H1 (cell line): Measurements from ENCODE around the gene KCNMA1. TPM values are rescaled to one million over a fixed set of nuclear protein-coding genes. Genes with fewer than 3 reads are reported as not detected.

Experiments
- CTCF ChIA-PET: fragments of 300-600 bp; sonication (Branson Sonifier 250); formaldehyde crosslinking; loops from one replicate; lab custom pipeline; 2021; ENCODE audit not compliant: partially characterized antibody; lab: Charles Lee
- POLR2A ChIA-PET: fragments of 300-600 bp; sonication (Branson Sonifier 250); formaldehyde crosslinking; loops from one replicate; lab custom pipeline; 2021; ENCODE audit warnings: inconsistent platforms; ENCODE audit not compliant: partially characterized antibody; lab: Charles Lee
- DNase-seq, 2 experiments: peaks; one replicate each; pipeline versions ENCODE4 v3.0.0 to v3.0.0-alpha.2; 2010 to 2022; ENCODE audit warnings: low spot score in 2 of 2, low read depth in 1 of 2, mixed read lengths in 1 of 2
- FAIRE-seq: peaks from 2 replicates; lab custom pipeline; 2011; peaks lifted over from hg19 to GRCh38; lab: Jason Lieb, UNC
- H2AFZ ChIP-seq: 2 replicates; pipeline ENCODE4 v1.8.1; 2012; ENCODE audit warnings: low read length, inconsistent platforms
- H2AK5ac ChIP-seq: 2 replicates; pipeline ENCODE4 v1.6.1; 2013; ENCODE audit warnings: low read depth, low read length
- H2BK120ac ChIP-seq: replicated peaks from 2 replicates; pipeline ENCODE3; 2013; ENCODE audit warnings: low read depth, low read length, inconsistent platforms
- H2BK12ac ChIP-seq: 2 replicates; pipeline ENCODE4 v1.6.1; 2013; ENCODE audit warnings: low read depth, low read length
- H2BK15ac ChIP-seq: 2 replicates; pipeline ENCODE4 v1.6.1; 2013; ENCODE audit warnings: low read length
- H2BK20ac ChIP-seq: 2 replicates; pipeline ENCODE4 v1.6.1; 2013; ENCODE audit warnings: low read length
- H2BK5ac ChIP-seq: 2 replicates; pipeline ENCODE4 v1.6.1; 2013; ENCODE audit warnings: low read depth, low read length
- H3K14ac ChIP-seq: 2 replicates; pipeline ENCODE4 v1.6.1; 2013; ENCODE audit warnings: inconsistent platforms; ENCODE audit not compliant: insufficient read length
- H3K18ac ChIP-seq: 2 replicates; pipeline ENCODE4 v1.6.1; 2013; ENCODE audit warnings: low read length; ENCODE audit errors: extremely low read depth
- H3K23ac ChIP-seq: 2 replicates; pipeline ENCODE4 v1.6.1; 2013; ENCODE audit warnings: inconsistent platforms; ENCODE audit not compliant: insufficient read length
- H3K23me2 ChIP-seq: 2 replicates; pipeline ENCODE4 v1.6.1; 2013; ENCODE audit warnings: low read depth, low read length
- H3K27ac ChIP-seq: 2 replicates; pipeline ENCODE4 v1.6.1; 2011; ENCODE audit warnings: low read depth, low read length, inconsistent platforms
- H3K27me3 ChIP-seq, 4 experiments: replicated peaks in 1 of 4; 1 replicate in 1 of 4; 2 replicates in 3 of 4; pipeline versions ENCODE4 v1.6.1 to v1.8.1; 2011 to 2013; ENCODE audit warnings: low read length in 3 of 4, mild to moderate bottlenecking in 3 of 4, inconsistent platforms in 2 of 4, mixed read lengths in 2 of 4, moderate library complexity in 1 of 4; ENCODE audit not compliant: control insufficient read depth in 3 of 4, insufficient read depth in 3 of 4; ENCODE audit errors: extremely low read depth in 1 of 4
- H3K36me3 ChIP-seq, 4 experiments: 2 replicates each; pipeline versions ENCODE4 v1.6.1 to v1.8.1; 2011 to 2013; ENCODE audit warnings: mild to moderate bottlenecking in 4 of 4, low read length in 3 of 4, moderate library complexity in 2 of 4, control low read depth in 1 of 4, inconsistent platforms in 1 of 4; ENCODE audit not compliant: insufficient read depth in 4 of 4, control insufficient read depth in 2 of 4
- H3K4ac ChIP-seq: replicated peaks from 2 replicates; pipeline ENCODE3; 2013; ENCODE audit warnings: low read length, low read depth, mixed read lengths, inconsistent platforms; ENCODE audit not compliant: insufficient read length
- H3K4me1 ChIP-seq, 4 experiments: replicated peaks in 1 of 4; 1 replicate in 1 of 4; 2 replicates in 3 of 4; pipeline versions ENCODE4 v1.6.1 to v1.8.1; 2011 to 2013; ENCODE audit warnings: low read length in 3 of 4, inconsistent platforms in 2 of 4, mixed read lengths in 1 of 4; ENCODE audit not compliant: insufficient read depth in 4 of 4, control insufficient read depth in 3 of 4
- H3K4me2 ChIP-seq, 2 experiments: 2 replicates each; pipeline versions ENCODE4 v1.6.1 to v1.8.1; 2011 to 2013; ENCODE audit warnings: low read depth in 2 of 2, low read length in 2 of 2, control low read depth in 1 of 2, inconsistent platforms in 1 of 2, mild to moderate bottlenecking in 1 of 2; ENCODE audit not compliant: insufficient read depth in 1 of 2
- H3K4me3 ChIP-seq, 4 experiments: fragments of 200-600, 300-600 bp in 1 of 4; sonication (generic), shearing (Covaris generic), sonication (Bioruptor Twin) in 1 of 4; 2 replicates each; pipeline versions ENCODE4 v1.5.1 to v1.8.1; 2011 to 2016; ENCODE audit warnings: low read length in 4 of 4, low read depth in 3 of 4, control low read depth in 2 of 4, inconsistent platforms in 2 of 4, mild to moderate bottlenecking in 2 of 4, mixed read lengths in 1 of 4, moderate library complexity in 1 of 4; ENCODE audit not compliant: insufficient read depth in 2 of 4; ENCODE audit errors: extremely low read depth in 1 of 4
- H3K56ac ChIP-seq: replicated peaks from 2 replicates; pipeline ENCODE3; 2013; ENCODE audit warnings: low read depth, mild to moderate bottlenecking, mixed read lengths, low read length, inconsistent platforms; ENCODE audit not compliant: insufficient read length
- H3K79me1 ChIP-seq: 2 replicates; pipeline ENCODE4 v1.6.1; 2013; ENCODE audit warnings: low read depth, low read length, control low read depth
- H3K79me2 ChIP-seq, 2 experiments: 2 replicates each; pipeline versions ENCODE4 v1.6.1 to v1.8.1; 2012 to 2013; ENCODE audit warnings: low read length in 2 of 2, mild to moderate bottlenecking in 2 of 2, inconsistent platforms in 1 of 2; ENCODE audit not compliant: insufficient read depth in 2 of 2, control insufficient read depth in 1 of 2
- H3K9ac ChIP-seq, 4 experiments: replicated peaks in 1 of 4; 1 replicate in 1 of 4; 2 replicates in 3 of 4; pipeline versions ENCODE4 v1.6.1 to v1.8.1; 2011 to 2013; ENCODE audit warnings: low read depth in 3 of 4, low read length in 3 of 4, control low read depth in 2 of 4, mild to moderate bottlenecking in 2 of 4, moderate library complexity in 2 of 4, inconsistent platforms in 1 of 4; ENCODE audit errors: extremely low read depth in 1 of 4
- H3K9me3 ChIP-seq, 2 experiments: 2 replicates each; pipeline versions ENCODE4 v1.6.1 to v1.8.1; 2012 to 2013; ENCODE audit warnings: mild to moderate bottlenecking in 2 of 2, moderate library complexity in 2 of 2, control low read depth in 1 of 2, inconsistent platforms in 1 of 2, low read depth in 1 of 2, low read length in 1 of 2, mixed read lengths in 1 of 2; ENCODE audit not compliant: insufficient read depth in 2 of 2
- H4K20me1 ChIP-seq, 2 experiments: replicated peaks in 1 of 2; 2 replicates each; pipeline versions ENCODE3 to v1.8.1; 2011 to 2013; ENCODE audit warnings: inconsistent platforms in 2 of 2, low read length in 2 of 2, mild to moderate bottlenecking in 1 of 2; ENCODE audit not compliant: insufficient read depth in 2 of 2, control insufficient read depth in 1 of 2
- H4K5ac ChIP-seq: 2 replicates; pipeline ENCODE4 v1.6.1; 2013; ENCODE audit warnings: low read length, low read depth, mixed read lengths, inconsistent platforms; ENCODE audit not compliant: insufficient read length
- H4K8ac ChIP-seq: 2 replicates; pipeline ENCODE4 v1.8.0; 2013; ENCODE audit warnings: mild to moderate bottlenecking, moderate library complexity, low read length, inconsistent platforms; ENCODE audit not compliant: insufficient read depth; ENCODE audit errors: extremely low read depth
- H4K91ac ChIP-seq: replicated peaks from 2 replicates; pipeline ENCODE3; 2013; ENCODE audit warnings: low read length, mixed read lengths, inconsistent platforms; ENCODE audit not compliant: insufficient read length
- BACH1 ChIP-seq: IDR thresholded peaks from 2 replicates; pipeline ENCODE4 v1.6.1; 2012; ENCODE audit warnings: low read length, improper control_type of control experiment
- CBX5 ChIP-seq: fragments of 300-800, 300-1000 bp; sonication (generic); IDR thresholded peaks from 2 replicates; pipeline ENCODE4 v1.7.1; 2016; ENCODE audit warnings: antibody characterized with exemption, low read length, low read depth
- CREB1 ChIP-seq: IDR thresholded peaks from 2 replicates; pipeline ENCODE4 v1.6.1; 2012; ENCODE audit warnings: inconsistent platforms
- CTBP2 ChIP-seq: IDR thresholded peaks from 2 replicates; pipeline ENCODE4 v1.7.0; 2011; ENCODE audit warnings: borderline replicate concordance, mild to moderate bottlenecking, moderate library complexity, mixed read lengths, low read length; ENCODE audit not compliant: insufficient read depth, insufficient read length
- EGR1 ChIP-seq: IDR thresholded peaks from 2 replicates; pipeline ENCODE4 v1.6.1; 2011; ENCODE audit warnings: low read depth, low read length, borderline replicate concordance
- RFX5 ChIP-seq: IDR thresholded peaks from 2 replicates; pipeline ENCODE4 v1.6.1; 2011; ENCODE audit warnings: low read depth, low read length, improper control_type of control experiment, borderline replicate concordance
- SAP30 ChIP-seq: fragments of 300-600 bp; sonication (generic); IDR thresholded peaks from 2 replicates; pipeline ENCODE4 v1.7.1; 2012; ENCODE audit warnings: low read length, moderate library complexity, mild to moderate bottlenecking, inconsistent platforms; ENCODE audit not compliant: insufficient read depth, insufficient replicate concordance
- SIX5 ChIP-seq: IDR thresholded peaks from 2 replicates; pipeline ENCODE4 v1.6.1; 2011; ENCODE audit warnings: mild to moderate bottlenecking, low read depth, low read length
- SP1 ChIP-seq: IDR thresholded peaks from 2 replicates; pipeline ENCODE4 v1.6.1; 2011; ENCODE audit warnings: low read depth, low read length
- WGBS, 2 experiments: shearing (Covaris generic) in 1 of 2; methylation state at CpG; one replicate each; pipeline versions ENCODE4 v1.1.6 to v1.1.7; 2013 to 2015; ENCODE audit warnings: low lambda C conversion rate in 2 of 2, mixed read lengths in 2 of 2, inconsistent platforms in 1 of 2, low coverage in 1 of 2, missing lambda C conversion rate in 1 of 2; ENCODE audit not compliant: insufficient replicate concordance in 2 of 2, insufficient coverage in 1 of 2, insufficient read length in 1 of 2; ENCODE audit errors: extremely low coverage in 1 of 2, missing lambda C conversion rate in 1 of 2; 5-methylcytosine and 5-hydroxymethylcytosine counted together
- polyA plus RNA-seq, 7 experiments: library from polyadenylated mRNA; depleted of rRNA in 3 of 7; stranded (reverse) in 5 of 7; unstranded in 2 of 7; fragments of >200 nt in 5 of 7; fragments of 200-250 nt in 2 of 7; gene quantifications; 1 replicate in 5 of 7; 2 replicates in 1 of 7; 4 replicates in 1 of 7; pipeline versions ENCODE4 v1.2.1 to v1.2.3, GENCODE V29; 2011 to 2013; ENCODE audit warnings: missing spikeins in 2 of 7, mixed read lengths in 2 of 7
- total RNA-seq: library from RNA; stranded (reverse); fragmentation: NEBNext Ultra II Directional; extraction: Animal tissue kit (Norgen Biotek cat#: 25700); gene quantifications from 2 replicates; pipeline ENCODE4 v1.2.1, GENCODE V29; 2021
- TF ChIP-seq, protein P1 (sequence below), 3 experiments: IDR thresholded peaks; 1 replicate in 2 of 3; 2 replicates in 1 of 3; pipeline versions ENCODE4 v1.5.1 to v1.6.1; 2011; ENCODE audit warnings: low read length in 3 of 3, mild to moderate bottlenecking in 3 of 3, inconsistent platforms in 2 of 3, low read depth in 1 of 3, moderate library complexity in 1 of 3; ENCODE audit not compliant: insufficient read depth in 1 of 3; ENCODE audit errors: control extremely low read depth in 1 of 3

The KCNMA1 gene
- total and polyA plus RNA-seq, 2 of the 8 experiments (the other 6 are each of a cell fraction or from before 2014, with no cell fraction given) = 10.2 to 11.1 TPM

DNA sequence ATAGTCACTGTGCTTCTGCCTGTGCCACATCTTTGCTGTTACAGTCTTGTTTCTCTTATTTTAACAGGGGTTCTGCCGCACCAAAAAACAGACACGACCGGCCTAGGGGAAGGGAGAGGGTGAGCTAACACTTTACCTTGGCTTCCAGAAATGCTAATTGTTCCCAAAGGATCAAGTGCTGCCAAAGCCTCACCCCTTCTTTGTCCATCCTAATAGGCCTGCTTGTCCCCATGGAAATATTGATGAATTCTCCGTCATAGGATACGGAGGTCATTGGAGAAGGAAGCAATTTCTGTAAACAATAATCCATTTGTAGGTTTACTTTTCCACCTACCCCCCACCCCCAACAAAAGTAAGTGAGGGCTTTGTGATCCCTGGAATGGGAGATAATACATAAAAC is 567.3 kb downstream of the KCNMA1 start:
- Histone ChIP-seq H3K23me2 (no peaks in the 10 kb centered on the region), H4K91ac (no peak overlapping the region), H4K8ac (no peak overlapping the region), H4K20me1 (no peaks in the 10 kb centered on the region), H2AK5ac (no peak overlapping the region), H3K79me2 (no peaks in the 10 kb centered on the region), H2BK20ac (no peak overlapping the region), H3K4me1 (no peaks in the 10 kb centered on the region; a peak in 1 of 7 replicates), H3K27me3 (no peaks in the 10 kb centered on the region), H2BK120ac (no peak overlapping the region), H3K4ac (no peak overlapping the region), H2AFZ (no peak overlapping the region), H2BK12ac (no peak overlapping the region), H3K4me2 (no peak overlapping the region), H2BK5ac (no peak overlapping the region), H3K27ac (no peak overlapping the region), H3K56ac (no peak overlapping the region), H3K36me3 (no peaks in the 10 kb centered on the region), H2BK15ac (no peak overlapping the region), H3K4me3 (no peak overlapping the region), H3K9ac (no peak overlapping the region), H3K18ac (no peak overlapping the region), H3K79me1 (no peaks in the 10 kb centered on the region), H3K14ac (no peak overlapping the region), H3K23ac (no peak overlapping the region), H4K5ac (no peak overlapping the region), H3K9me3 (no peaks in the 10 kb centered on the region)
- TF ChIP-seq, protein P1, sequence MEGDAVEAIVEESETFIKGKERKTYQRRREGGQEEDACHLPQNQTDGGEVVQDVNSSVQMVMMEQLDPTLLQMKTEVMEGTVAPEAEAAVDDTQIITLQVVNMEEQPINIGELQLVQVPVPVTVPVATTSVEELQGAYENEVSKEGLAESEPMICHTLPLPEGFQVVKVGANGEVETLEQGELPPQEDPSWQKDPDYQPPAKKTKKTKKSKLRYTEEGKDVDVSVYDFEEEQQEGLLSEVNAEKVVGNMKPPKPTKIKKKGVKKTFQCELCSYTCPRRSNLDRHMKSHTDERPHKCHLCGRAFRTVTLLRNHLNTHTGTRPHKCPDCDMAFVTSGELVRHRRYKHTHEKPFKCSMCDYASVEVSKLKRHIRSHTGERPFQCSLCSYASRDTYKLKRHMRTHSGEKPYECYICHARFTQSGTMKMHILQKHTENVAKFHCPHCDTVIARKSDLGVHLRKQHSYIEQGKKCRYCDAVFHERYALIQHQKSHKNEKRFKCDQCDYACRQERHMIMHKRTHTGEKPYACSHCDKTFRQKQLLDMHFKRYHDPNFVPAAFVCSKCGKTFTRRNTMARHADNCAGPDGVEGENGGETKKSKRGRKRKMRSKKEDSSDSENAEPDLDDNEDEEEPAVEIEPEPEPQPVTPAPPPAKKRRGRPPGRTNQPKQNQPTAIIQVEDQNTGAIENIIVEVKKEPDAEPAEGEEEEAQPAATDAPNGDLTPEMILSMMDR (IDR thresholded peaks at IDR 0.05; ENCODE audit: control extremely low read depth in 1 of 3, insufficient read depth in 1 of 3, low read depth in 1 of 3, low read length in 3 of 3) = no peak
- TF ChIP-seq CREB1 (no peak), SIX5 (no peak), RFX5 (no peak), CTBP2 (no peak), CBX5 (no peak), EGR1 (no peak), SP1 (no peak), BACH1 (no peak), SAP30 (no peak)
- FAIRE-seq (no peak), DNase-seq (no peak)
- CTCF ChIA-PET = interaction anchor here (0.6 to 1.5 kb wide), 4 partner anchors 13 to 695 kb away, joined by 3 to 4 read pairs (median 4); no protein-coding TSS in a partner anchor
- POLR2A ChIA-PET = no interaction called here
- WGBS, 2 experiments = 96% methylated on average over 5 of the region's 5 CpGs; no CpG with 5 or more reads in 1 of the 2 experiments
